Spleen (tissue), 11 donors: ENCODE data around the gene HNRNPM. TPM values are rescaled to one million over a fixed set of nuclear protein-coding genes. Genes with fewer than 3 reads are reported as not detected.
A peak's percentile ranks its signal among the peaks of the same experiment; 100 is the strongest.

Source experiments
- DNase-seq: peaks from one replicate; pipeline ENCODE4 v3.0.0-alpha.2; 2020
- H3K27ac ChIP-seq, 8 donors: fragments of 200-600 bp; sonication (generic) in 7 of 8; 1 replicate in 4 of 8; 2 replicates in 4 of 8; pipeline versions ENCODE4 v1.5.0 to v1.8.0; 2016 to 2021; ENCODE audit warnings: inconsistent platforms in 4 of 8, mild to moderate bottlenecking in 4 of 8, moderate library complexity in 1 of 8
- H3K27me3 ChIP-seq, 7 donors: fragments of 200-600 bp; sonication (generic) in 6 of 7; replicated peaks in 1 of 7; 1 replicate in 4 of 7; 2 replicates in 3 of 7; pipeline versions ENCODE4 v1.5.0 to v1.8.0; 2016 to 2021; ENCODE audit warnings: inconsistent platforms in 3 of 7, mild to moderate bottlenecking in 1 of 7
- H3K36me3 ChIP-seq, 6 donors: fragments of 200-600 bp; sonication (generic) in 5 of 6; 1 replicate in 4 of 6; 2 replicates in 2 of 6; pipeline versions ENCODE4 v1.5.0 to v1.8.0; 2016 to 2021; ENCODE audit warnings: inconsistent platforms in 2 of 6
- H3K4me1 ChIP-seq, 6 donors: fragments of 200-600 bp; sonication (generic) in 5 of 6; 1 replicate in 3 of 6; 2 replicates in 3 of 6; pipeline versions ENCODE4 v1.5.0 to v1.8.0; 2016 to 2021; ENCODE audit warnings: inconsistent platforms in 3 of 6
- H3K4me3 ChIP-seq, 8 donors: fragments of 200-600 bp; sonication (generic) in 7 of 8; 1 replicate in 4 of 8; 2 replicates in 4 of 8; pipeline versions ENCODE4 v1.5.0 to v1.8.0; 2016 to 2021; ENCODE audit warnings: inconsistent platforms in 4 of 8, mild to moderate bottlenecking in 4 of 8, moderate library complexity in 2 of 8
- H3K9me3 ChIP-seq, 8 donors: fragments of 200-600 bp; sonication (generic) in 7 of 8; 1 replicate in 4 of 8; 2 replicates in 4 of 8; pipeline versions ENCODE4 v1.5.0 to v1.8.0; 2016 to 2021; ENCODE audit warnings: inconsistent platforms in 4 of 8
- POLR2A ChIP-seq, 3 donors: fragments of 450-650 bp; IDR thresholded peaks; one replicate each; pipeline ENCODE4 v1.5.1; 2017; ENCODE audit warnings: antibody characterized with exemption in 3 of 3, mild to moderate bottlenecking in 1 of 3
- POLR2AphosphoS5 ChIP-seq, 3 donors: sonication (generic); formaldehyde crosslinking; IDR thresholded peaks; one replicate each; pipeline ENCODE4 v1.5.1; 2017; ENCODE audit warnings: antibody characterized with exemption in 3 of 3
- WGBS, 5 donors: extraction: QIAGEN DNeasy Blood & Tissue Kit in 3 of 5; methylation state at CpG; one replicate each; pipeline versions ENCODE4 v1.1.5 to v1.1.7; 2013 to 2018; 5-methylcytosine and 5-hydroxymethylcytosine counted together
- intact Hi-C: fragments of 100-400 bp; cut with DNase I; formaldehyde crosslinking; loops from one replicate; pipeline ENCODE4 v1.15.0; 2023; ENCODE audit warnings: low total_unique reads
- polyA plus RNA-seq, 3 donors: library from polyadenylated mRNA; stranded (reverse); fragments of 200-250 nt; gene quantifications; one replicate each; pipeline ENCODE4 v1.2.1, GENCODE V29; 2013
- total RNA-seq, 7 donors: library from RNA; depleted of rRNA in 3 of 7; stranded (reverse); fragments of >200 nt in 3 of 7; fragmentation: NEBNext Ultra II Directional in 4 of 7; extraction: Animal tissue kit (Norgen Biotek cat#: 25700) in 4 of 7; gene quantifications; one replicate each; pipeline versions ENCODE4 v1.1.0 to v1.2.1, GENCODE V29; 2016 to 2021
- TF ChIP-seq, protein P1 (sequence below), 11 experiments: fragments of 200-600 bp in 7 of 11; fragments of 450-650 bp in 4 of 11; sonication (generic) in 4 of 11; IDR thresholded peaks in 8 of 11; conservative IDR thresholded peaks in 3 of 11; 1 replicate in 7 of 11; 2 replicates in 4 of 11; pipeline versions ENCODE4 v1.4.0 to v1.8.0; 2016 to 2021; ENCODE audit warnings: antibody characterized with exemption in 11 of 11, inconsistent platforms in 4 of 11, mild to moderate bottlenecking in 1 of 11
- donor health status: healthy with polysubstance abuse.
- donor health status: DM: no; HTN: no; CAD: no; lungs with moderate emphysema.
- donor health status: DM: no; HTN: no; CAD: no.
- donor health status: Bipolar disorder and iron deficiency.
- donor health status: healthy.
- donor health status: DM: no; HTN: no; CAD: no.
- donor health status: DM: yes; HTN: yes; CAD: no.

HNRNPM gene
- total and polyA plus RNA-seq, 10 donors, result 77.1 to 229 (median 138) TPM

DNA sequence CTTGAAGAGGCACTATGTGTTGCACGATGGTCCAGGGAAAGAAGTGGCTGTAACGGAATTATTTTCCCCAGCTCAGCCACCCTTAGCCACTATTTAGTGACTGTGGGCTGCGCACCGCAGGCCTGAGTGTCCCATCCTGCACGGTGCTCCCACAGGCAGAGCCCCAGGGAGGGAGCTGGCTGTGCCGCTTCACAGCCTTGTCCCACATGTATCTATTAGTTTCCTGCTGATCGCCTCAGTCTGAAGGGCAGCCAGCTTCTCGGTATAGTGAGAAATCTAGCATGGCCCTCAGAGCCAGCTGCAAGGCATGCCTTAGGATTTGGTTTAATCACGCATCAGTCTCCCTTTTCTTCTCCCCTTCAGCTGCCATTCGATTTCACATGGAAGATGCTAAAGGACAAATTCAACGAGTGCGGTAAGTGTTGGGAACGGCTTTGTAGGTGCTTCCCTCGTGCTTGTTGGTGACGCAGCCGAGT, 41.9 kb downstream of the HNRNPM start:
- intact Hi-C loops, result no loop called here
- no peaks in the 10 kb centered on the region for H3K9me3 ChIP-seq
- 74 to 80% (median 77%) methylated on average over 16 of the region's 16 CpGs for WGBS, 5 donors
- H3K4me3 ChIP-seq, result peak overlapping the region in 1 of 8 donors; percentile 30
- H3K27ac ChIP-seq, result peak overlapping the region; percentile 44 to 95 (median 83)
- peaks cover 5 to 93% (median 43%) of the 10 kb centered on the region in 6 donors for H3K4me1 ChIP-seq
- peak; percentile 72 for DNase-seq
- H3K27me3 ChIP-seq, result no peaks in the 10 kb centered on the region
- TF ChIP-seq, protein P1, sequence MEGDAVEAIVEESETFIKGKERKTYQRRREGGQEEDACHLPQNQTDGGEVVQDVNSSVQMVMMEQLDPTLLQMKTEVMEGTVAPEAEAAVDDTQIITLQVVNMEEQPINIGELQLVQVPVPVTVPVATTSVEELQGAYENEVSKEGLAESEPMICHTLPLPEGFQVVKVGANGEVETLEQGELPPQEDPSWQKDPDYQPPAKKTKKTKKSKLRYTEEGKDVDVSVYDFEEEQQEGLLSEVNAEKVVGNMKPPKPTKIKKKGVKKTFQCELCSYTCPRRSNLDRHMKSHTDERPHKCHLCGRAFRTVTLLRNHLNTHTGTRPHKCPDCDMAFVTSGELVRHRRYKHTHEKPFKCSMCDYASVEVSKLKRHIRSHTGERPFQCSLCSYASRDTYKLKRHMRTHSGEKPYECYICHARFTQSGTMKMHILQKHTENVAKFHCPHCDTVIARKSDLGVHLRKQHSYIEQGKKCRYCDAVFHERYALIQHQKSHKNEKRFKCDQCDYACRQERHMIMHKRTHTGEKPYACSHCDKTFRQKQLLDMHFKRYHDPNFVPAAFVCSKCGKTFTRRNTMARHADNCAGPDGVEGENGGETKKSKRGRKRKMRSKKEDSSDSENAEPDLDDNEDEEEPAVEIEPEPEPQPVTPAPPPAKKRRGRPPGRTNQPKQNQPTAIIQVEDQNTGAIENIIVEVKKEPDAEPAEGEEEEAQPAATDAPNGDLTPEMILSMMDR (IDR thresholded peaks at IDR 0.05 in 8 of 11, conservative IDR thresholded peaks at IDR 0.05 in 3 of 11), result no peak
- TF ChIP-seq POLR2A (IDR thresholded peaks at IDR 0.05) (no peak), POLR2AphosphoS5 (IDR thresholded peaks at IDR 0.05) (no peak)
- peaks cover 7 to 100% (median 78%) of the 10 kb centered on the region in 6 donors for H3K36me3 ChIP-seq

DNA sequence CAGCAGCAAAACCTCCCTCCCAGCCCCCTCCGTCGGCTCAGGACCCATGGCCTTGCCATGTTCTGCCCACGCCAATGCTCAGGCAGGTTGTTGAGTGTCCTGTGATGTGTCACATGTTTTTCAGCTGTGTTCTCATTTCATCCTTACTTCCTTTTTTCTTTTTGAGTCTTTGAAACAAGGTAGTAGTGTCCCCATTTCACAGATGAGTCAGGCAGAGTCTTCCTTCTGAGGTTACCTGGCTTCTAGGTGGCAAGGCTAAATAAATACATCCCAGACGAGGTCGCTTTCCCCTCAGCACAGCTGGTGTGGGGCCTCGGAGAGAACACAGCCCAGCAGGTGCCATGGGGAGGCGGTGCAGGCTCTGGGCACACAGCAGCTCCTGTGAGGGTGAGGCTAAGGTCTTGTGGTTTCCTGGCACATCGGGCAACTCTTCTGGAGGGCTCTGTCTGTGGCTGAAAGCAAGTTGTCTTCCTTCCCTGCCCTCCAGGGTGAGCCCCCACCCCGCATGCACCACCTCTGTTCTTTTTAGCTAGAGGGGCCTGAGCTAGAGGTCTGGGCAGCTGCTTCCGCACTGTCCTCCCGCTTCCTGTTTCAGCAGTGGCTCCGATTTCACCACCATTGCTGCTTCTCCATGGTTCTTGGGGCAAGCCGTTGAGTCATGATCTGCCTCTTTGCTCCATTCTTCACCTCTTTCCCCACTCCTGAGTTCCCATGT, 42.5 kb downstream of the HNRNPM start:
- Histone ChIP-seq H3K4me3 (peak overlapping the region in 1 of 8 donors; percentile 30), H3K27me3 (no peaks in the 10 kb centered on the region), H3K9me3 (no peaks in the 10 kb centered on the region), H3K4me1 (peaks cover 5 to 95% (median 41%) of the 10 kb centered on the region in 6 donors), H3K36me3 (peaks cover 7 to 95% (median 74%) of the 10 kb centered on the region in 6 donors), H3K27ac (peak overlapping the region; percentile 44 to 95 (median 83))
- TF ChIP-seq, protein P1 (IDR thresholded peaks at IDR 0.05 in 8 of 11, conservative IDR thresholded peaks at IDR 0.05 in 3 of 11), result peak in 4 of 11 experiments; percentile 7 to 25 (median 20)
- TF ChIP-seq POLR2A (IDR thresholded peaks at IDR 0.05) (no peak), POLR2AphosphoS5 (IDR thresholded peaks at IDR 0.05) (peak; percentile 58 to 77 (median 74))
- 26 to 38% (median 30%) methylated on average over 11 to 13 of the region's 13 CpGs for WGBS, 5 donors
- DNase-seq, result peak; percentile 89
- intact Hi-C loops, result no loop called here

- WGBS, 5 donors, result 59 to 85% (median 72%) methylated on average over 15 of the region's 15 CpGs
- Histone ChIP-seq H3K27me3 (no peaks in the 10 kb centered on the region), H3K36me3 (peaks cover 7 to 88% (median 64%) of the 10 kb centered on the region in 6 donors), H3K27ac (peak overlapping the region in 7 of 8 donors; percentile 77 to 95 (median 87)), H3K4me3 (peak overlapping the region in 1 of 8 donors; percentile 30), H3K4me1 (peaks cover 5 to 93% (median 38%) of the 10 kb centered on the region in 6 donors), H3K9me3 (no peaks in the 10 kb centered on the region)
- intact Hi-C loops, result no loop called here
- peak; percentile 41 for DNase-seq
- no peak for TF ChIP-seq POLR2A (IDR thresholded peaks at IDR 0.05)
- TF ChIP-seq POLR2AphosphoS5 (IDR thresholded peaks at IDR 0.05), result peak in 1 of 3 donors; percentile 9
- TF ChIP-seq, protein P1 (IDR thresholded peaks at IDR 0.05 in 8 of 11, conservative IDR thresholded peaks at IDR 0.05 in 3 of 11), result no peak
Observed at GRCh38 chr19:8488365-8488764, 43.6 kb downstream of the HNRNPM start.
